Smooth muscle cell (in vitro differentiated cells): ENCODE measurements around the gene NDUFV2. TPM values are rescaled to one million over a fixed set of nuclear protein-coding genes. Genes with fewer than 3 reads are reported as not detected.

Source experiments
- DNase-seq: peaks from one replicate; lab custom pipeline; 2025; ENCODE audit not compliant: unreplicated experiment; lab: John Stamatoyannopoulos, UW
- H2AFZ ChIP-seq: fragments of 200-600 bp; sonication (generic); 2 replicates; pipeline ENCODE4 v1.6.0; 2016; ENCODE audit warnings: antibody characterized with exemption, low read depth, mild to moderate bottlenecking
- H3F3A ChIP-seq: fragments of 200-600 bp; sonication (generic); 2 replicates; pipeline ENCODE4 v1.6.0; 2017; ENCODE audit warnings: antibody characterized with exemption, low read depth
- H3K27ac ChIP-seq: fragments of 200-600 bp; sonication (generic); 2 replicates; pipeline ENCODE4 v1.5.1; 2016; ENCODE audit warnings: low read depth, mild to moderate bottlenecking
- H3K27me3 ChIP-seq: fragments of 200-600 bp; sonication (generic); 2 replicates; pipeline ENCODE4 v1.6.1; 2016; ENCODE audit warnings: low read depth, mild to moderate bottlenecking
- H3K36me3 ChIP-seq: fragments of 200-600 bp; sonication (generic); 2 replicates; pipeline ENCODE4 v1.5.1; 2016; ENCODE audit warnings: low read depth
- H3K4me1 ChIP-seq: fragments of 200-600 bp; sonication (generic); 2 replicates; pipeline ENCODE4 v1.5.1; 2016; ENCODE audit warnings: low read depth
- H3K4me2 ChIP-seq: fragments of 200-600 bp; sonication (generic); 2 replicates; pipeline ENCODE4 v1.6.0; 2016; ENCODE audit warnings: mild to moderate bottlenecking
- H3K4me3 ChIP-seq: fragments of 200-600 bp; sonication (generic); 2 replicates; pipeline ENCODE4 v1.5.1; 2016; ENCODE audit warnings: mild to moderate bottlenecking
- H3K79me2 ChIP-seq: fragments of 200-600 bp; sonication (generic); 2 replicates; pipeline ENCODE4 v1.6.0; 2016; ENCODE audit warnings: low read depth, mild to moderate bottlenecking
- H3K9ac ChIP-seq: fragments of 200-600 bp; sonication (generic); 2 replicates; pipeline ENCODE4 v1.6.0; 2016; ENCODE audit warnings: low read depth
- H3K9me3 ChIP-seq: fragments of 200-600 bp; sonication (generic); replicated peaks from 2 replicates; pipeline ENCODE4 v1.5.1; 2016; ENCODE audit warnings: low read depth
- H4K20me1 ChIP-seq: fragments of 200-600 bp; sonication (generic); 2 replicates; pipeline ENCODE4 v1.6.0; 2016; ENCODE audit warnings: low read depth
- CTCF ChIP-seq: fragments of 200-600 bp; sonication (generic); IDR thresholded peaks from 2 replicates; pipeline ENCODE4 v1.5.1; 2017; ENCODE audit warnings: borderline replicate concordance, mild to moderate bottlenecking, antibody characterized with exemption; ENCODE audit not compliant: insufficient read depth, poor library complexity, severe bottlenecking
- WGBS: methylation state at CpG from one replicate; pipeline ENCODE4 v1.1.7; 2016; ENCODE audit warnings: low lambda C conversion rate; 5-methylcytosine and 5-hydroxymethylcytosine counted together
- polyA plus RNA-seq: library from polyadenylated mRNA; unstranded; fragments of >200 nt; fragmentation: Nextera tagmentation; extraction: Ambion mirVana; gene quantifications from 2 replicates; pipeline ENCODE4 v1.2.1, GENCODE V29; 2016
- total RNA-seq: library from RNA; depleted of rRNA; stranded (reverse); fragments of >200 nt; gene quantifications from 2 replicates; pipeline ENCODE4 v1.2.3, GENCODE V29; 2014

Gene NDUFV2
- total and polyA plus RNA-seq, 2 experiments from 2014 or later: 117 to 200 TPM

- Histone ChIP-seq H3F3A (no peaks in the 10 kb centered on the region), H3K9me3 (no peaks in the 10 kb centered on the region), H3K4me3 (no peak overlapping the region), H3K79me2 (peaks cover 47% of the 10 kb centered on the region), H3K9ac (no peak overlapping the region), H3K27me3 (no peaks in the 10 kb centered on the region), H4K20me1 (peaks cover 69% of the 10 kb centered on the region), H3K4me2 (no peak overlapping the region), H3K36me3 (no peaks in the 10 kb centered on the region), H2AFZ (no peak overlapping the region), H3K4me1 (no peaks in the 10 kb centered on the region), H3K27ac (no peak overlapping the region)
- DNase-seq: no peak
- TF ChIP-seq CTCF: no peak
- 73% methylated on average over 5 of the region's 5 CpGs for WGBS
Observed at GRCh38 chr18:9182852-9183399, 80.4 kb downstream of the NDUFV2 start.

Other genes starting within 250 kb of the NDUFV2 start
- gene ANKRD12, start 34.1 kb downstream of the NDUFV2 start, total RNA-seq: 28.8 and 36.3 TPM in 2 replicates
- 40.3 and 43.7 TPM in 2 replicates for gene ANKRD12, start 34.1 kb downstream of the NDUFV2 start, polyA plus RNA-seq
- gene TWSG1, start 232.1 kb downstream of the NDUFV2 start, total RNA-seq: 104 and 148 TPM in 2 replicates
- gene TWSG1, start 232.1 kb downstream of the NDUFV2 start, polyA plus RNA-seq: 49.9 and 71.4 TPM in 2 replicates